B cell (primary cell): Measurements from ENCODE around the gene PLXNB2. TPM values are rescaled to one million over a fixed set of nuclear protein-coding genes. Genes with fewer than 3 reads are reported as not detected.

Experiments used
- ATAC-seq: fragments of 200-7000 bp; cut with Tn5 transposase; one replicate; pipeline ENCODE4 v1.10.0; 2021; ENCODE audit warnings: low read depth, mild to moderate bottlenecking, moderate number of reproducible peaks, moderate library complexity
- CTCF ChIA-PET: fragments of 350-600 bp; sonication (Branson Sonifier 250); formaldehyde crosslinking; loops from one replicate; lab custom pipeline; 2021; ENCODE audit warnings: antibody characterized with exemption, inconsistent platforms; lab: Charles Lee
- POLR2A ChIA-PET: fragments of 350-600 bp; sonication (Branson Sonifier 250); formaldehyde crosslinking; loops from one replicate; lab custom pipeline; 2021; ENCODE audit warnings: antibody characterized with exemption; lab: Charles Lee
- DNase-seq: peaks from one replicate; pipeline ENCODE4 v3.0.0; 2013
- H2AFZ ChIP-seq: 2 replicates; pipeline ENCODE4 v1.6.1; 2012; ENCODE audit warnings: mild to moderate bottlenecking, low read depth, low read length; ENCODE audit not compliant: insufficient read depth, poor library complexity, severe bottlenecking
- H3K27ac ChIP-seq, 2 donors: 1 replicate in 1 of 2; 2 replicates in 1 of 2; pipeline ENCODE4 v1.5.1; 2012 to 2013; ENCODE audit warnings: low read length in 2 of 2, mild to moderate bottlenecking in 2 of 2, moderate library complexity in 1 of 2
- H3K27me3 ChIP-seq, 4 experiments: fragments of 200-600 bp in 1 of 4; sonication (generic) in 1 of 4; replicated peaks in 1 of 4; 1 replicate in 2 of 4; 2 replicates in 2 of 4; pipeline versions ENCODE4 v1.6.1 to v1.7.0; 2013 to 2016; ENCODE audit warnings: low read length in 3 of 4, mild to moderate bottlenecking in 2 of 4, mixed read lengths in 1 of 4, moderate library complexity in 1 of 4; ENCODE audit not compliant: insufficient read depth in 4 of 4, control insufficient read depth in 3 of 4; ENCODE audit errors: control extremely low read depth in 1 of 4
- H3K36me3 ChIP-seq, 2 experiments: replicated peaks in 1 of 2; 1 replicate in 1 of 2; 2 replicates in 1 of 2; pipeline versions ENCODE4 v1.6.1 to v1.7.1; 2013; ENCODE audit warnings: low read length in 1 of 2; ENCODE audit not compliant: insufficient read depth in 2 of 2, control insufficient read depth in 1 of 2; ENCODE audit errors: control extremely low read depth in 1 of 2, extremely low read depth in 1 of 2
- H3K4me1 ChIP-seq, 2 donors: fragments of 200-600 bp in 1 of 2; sonication (generic) in 1 of 2; 1 replicate in 1 of 2; 2 replicates in 1 of 2; pipeline versions ENCODE4 v1.5.1 to v1.6.1; 2013 to 2017; ENCODE audit warnings: low read length in 2 of 2; ENCODE audit not compliant: control insufficient read depth in 2 of 2, insufficient read depth in 2 of 2
- H3K4me2 ChIP-seq: replicated peaks from 2 replicates; pipeline ENCODE3; 2012; ENCODE audit warnings: mild to moderate bottlenecking, low read depth, low read length; ENCODE audit not compliant: poor library complexity, severe bottlenecking
- H3K4me3 ChIP-seq, 5 experiments: fragments of 200-600 bp in 1 of 5; sonication (generic) in 1 of 5; 1 replicate in 3 of 5; 2 replicates in 2 of 5; pipeline versions ENCODE4 v1.5.1 to v1.7.0; 2011 to 2016; ENCODE audit warnings: low read length in 4 of 5, mild to moderate bottlenecking in 4 of 5, low read depth in 2 of 5, control low read depth in 1 of 5, moderate library complexity in 1 of 5; ENCODE audit not compliant: insufficient read depth in 1 of 5; ENCODE audit errors: control extremely low read depth in 1 of 5, extremely low read depth in 1 of 5
- H3K79me2 ChIP-seq: fragments of 200-600 bp; sonication (generic); one replicate; pipeline ENCODE4 v1.6.0; 2016; ENCODE audit warnings: low read length; ENCODE audit not compliant: control insufficient read depth, insufficient read depth
- H3K9ac ChIP-seq: fragments of 200-600 bp; sonication (generic); 2 replicates; pipeline ENCODE4 v1.6.1; 2017; ENCODE audit warnings: mild to moderate bottlenecking, low read length, moderate library complexity
- H3K9me3 ChIP-seq, 3 donors: one replicate each; pipeline versions ENCODE4 v1.6.1 to v1.7.1; 2013; ENCODE audit warnings: low read length in 2 of 3; ENCODE audit not compliant: control insufficient read depth in 2 of 3, insufficient read depth in 1 of 3; ENCODE audit errors: control extremely low read depth in 1 of 3
- H4K20me1 ChIP-seq: 2 replicates; pipeline ENCODE4 v1.6.0; 2012; ENCODE audit warnings: mild to moderate bottlenecking, low read length; ENCODE audit not compliant: insufficient read depth, control insufficient read depth, poor library complexity, severe bottlenecking
- H3K27ac Mint-ChIP-seq: one replicate; pipeline ENCODE4 v1.8.0; 2021; ENCODE audit warnings: mixed read lengths
- H3K27me3 Mint-ChIP-seq: one replicate; pipeline ENCODE4 v1.8.0; 2021; ENCODE audit warnings: mixed read lengths
- H3K4me1 Mint-ChIP-seq: one replicate; pipeline ENCODE4 v1.8.0; 2021; ENCODE audit warnings: mixed read lengths
- H3K4me3 Mint-ChIP-seq: one replicate; pipeline ENCODE4 v1.8.0; 2021; ENCODE audit warnings: mixed read lengths
- H3K9me3 Mint-ChIP-seq: one replicate; pipeline ENCODE4 v1.8.0; 2022; ENCODE audit warnings: mixed read lengths; ENCODE audit not compliant: insufficient read depth
- CTCF ChIP-seq: fragments of 200-600 bp; IDR thresholded peaks from one replicate; pipeline ENCODE4 v1.8.0; 2022; ENCODE audit warnings: antibody characterized with exemption, mild to moderate bottlenecking
- EZH2 ChIP-seq: IDR thresholded peaks from 2 replicates; pipeline ENCODE4 v1.6.1; 2012; ENCODE audit warnings: borderline replicate concordance, low read depth, mild to moderate bottlenecking, moderate library complexity, low read length; ENCODE audit not compliant: insufficient read depth, poor library complexity, severe bottlenecking
- WGBS: methylation state at CpG from one replicate; pipeline ENCODE4 v1.1.5; 2013; ENCODE audit warnings: missing lambda C conversion rate; ENCODE audit not compliant: insufficient coverage; 5-methylcytosine and 5-hydroxymethylcytosine counted together
- intact Hi-C: fragments of 100-400 bp; cut with micrococcal nuclease; formaldehyde crosslinking; loops from one replicate; pipeline ENCODE4 v1.10.0; 2022
- polyA plus RNA-seq: library from polyadenylated mRNA; depleted of rRNA; stranded (reverse); fragments of >200 nt; gene quantifications from 2 replicates; pipeline ENCODE4 v1.2.3, GENCODE V29; 2012
- total RNA-seq, 2 donors: library from RNA; stranded (reverse); fragments of 120-200 nt in 1 of 2; gene quantifications; 1 replicate in 1 of 2; 2 replicates in 1 of 2; pipeline versions ENCODE4 v1.2.3 to v1.2.4, GENCODE V29; 2013 to 2022

Gene PLXNB2
- total and polyA plus RNA-seq, 2 donors (not counting 1 experiment from before 2014, with no cell fraction given) = 5.2 to 31.4 TPM

GRCh38 chr22:50339945-50340879 is 32.8 kb upstream of the PLXNB2 start:
- H3K36me3 ChIP-seq = no peaks in the 10 kb centered on the region
- Mint-ChIP-seq H3K4me1 (peaks cover 10% of the 10 kb centered on the region), H3K27ac (no peak overlapping the region), H3K9me3 (no peaks in the 10 kb centered on the region), H3K4me3 (no peak overlapping the region), H3K27me3 (no peaks in the 10 kb centered on the region)
- H3K27ac ChIP-seq = no peak overlapping the region
- 87% methylated on average over 10 of the region's 12 CpGs for WGBS
- CTCF ChIA-PET = interaction anchor here (0.8 to 2.7 kb wide), 11 partner anchors 10 to 191 kb away, joined by 3 to 73 read pairs (median 12); partner anchors contain the start of genes DENND6B, HDAC10 and SCO2
- no peaks in the 10 kb centered on the region for H3K9me3 ChIP-seq
- no peak overlapping the region for H2AFZ ChIP-seq
- no peaks in the 10 kb centered on the region for H3K27me3 ChIP-seq
- peaks cover 9 to 12% of the 10 kb centered on the region in 2 donors for H3K4me1 ChIP-seq
- H4K20me1 ChIP-seq = no peaks in the 10 kb centered on the region
- DNase-seq (no peak), ATAC-seq (no peak)
- POLR2A ChIA-PET = no interaction called here
- no peak overlapping the region for H3K4me3 ChIP-seq
- no peak overlapping the region for H3K9ac ChIP-seq
- intact Hi-C loops = loop anchor here (5.0 kb wide), 1 partner anchor 167 kb away; the partner anchor contains the start of genes LMF2 and NCAPH2
- no peak overlapping the region for H3K4me2 ChIP-seq
- TF ChIP-seq CTCF = no peak
- TF ChIP-seq EZH2 = no peak
- peaks cover 20% of the 10 kb centered on the region for H3K79me2 ChIP-seq
